MG63 (cell line): ENCODE results near the gene PSMD13. TPM values are rescaled to one million over a fixed set of nuclear protein-coding genes. Genes with fewer than 3 reads are reported as not detected.
"Not testable (repeated sequence)": the region's sequence is repeated elsewhere in the genome, so short reads cannot be mapped to it uniquely, and the experiment has no call there.

Experiments used
- DNase-seq: peaks from one replicate; pipeline ENCODE4 v3.0.0-alpha.2; 2020
- H3K27me3 ChIP-seq: fragments of 250-450 bp; sonication (Bioruptor Pico); 2 replicates; pipeline ENCODE4 v1.5.1; 2020; ENCODE audit warnings: mild to moderate bottlenecking, moderate library complexity
- H3K36me3 ChIP-seq: fragments of 250-450 bp; sonication (Bioruptor Pico); 2 replicates; pipeline ENCODE4 v1.5.1; 2020; ENCODE audit warnings: mild to moderate bottlenecking, moderate library complexity
- H3K4me3 ChIP-seq: fragments of 250-450 bp; sonication (Bioruptor Pico); 2 replicates; pipeline ENCODE4 v1.5.1; 2020; ENCODE audit warnings: mild to moderate bottlenecking, moderate library complexity
- H3K9me3 ChIP-seq: fragments of 250-450 bp; sonication (Bioruptor Pico); 2 replicates; pipeline ENCODE4 v1.5.1; 2020; ENCODE audit warnings: mild to moderate bottlenecking, moderate library complexity
- total RNA-seq: library from RNA; depleted of rRNA; stranded (reverse); fragments of >200 nt; shearing (Covaris generic); gene quantifications from 2 replicates; pipeline ENCODE4 v1.2.3, GENCODE V29; 2014; ENCODE audit warnings: low replicate concordance; rRNA removed

The PSMD13 gene
- 219 and 287 TPM in 2 replicates for total RNA-seq

GRCh38 chr11:236774-237767 lies at the start of gene PSMD13:
Gene PSMD13, plus strand, starts transcription at chr11:236976. Its CDS starts 74 bp downstream, at chr11:237050.
- H3K27me3 ChIP-seq: no peaks in the 10 kb centered on the region
- peaks cover 45% of the 10 kb centered on the region for H3K36me3 ChIP-seq
- DNase-seq: peak; percentile 91
- H3K9me3 ChIP-seq: no peaks in the 10 kb centered on the region
- peak within 1 kb of the TSS; percentile 97 for H3K4me3 ChIP-seq

GRCh38 chr11:189200-189783 lies 47.5 kb upstream of the PSMD13 start:
- not testable (repeated sequence) for H3K4me3 ChIP-seq, DNase-seq, H3K9me3 ChIP-seq, H3K27me3 ChIP-seq, H3K36me3 ChIP-seq

- not testable (repeated sequence) for H3K36me3 ChIP-seq, H3K27me3 ChIP-seq, H3K9me3 ChIP-seq, H3K4me3 ChIP-seq
- DNase-seq: peak; percentile 64
These were observed 46.9 kb upstream of the PSMD13 start for GRCh38 chr11:189843-190311.

- not testable (repeated sequence) for H3K9me3 ChIP-seq, H3K27me3 ChIP-seq, H3K36me3 ChIP-seq, DNase-seq, H3K4me3 ChIP-seq
These were observed 46.2 kb upstream of the PSMD13 start for GRCh38 chr11:190546-190945.

GRCh38 chr11:191490-192478 lies 45.0 kb upstream of the PSMD13 start:
- peak; percentile 41 for DNase-seq
- H3K36me3 ChIP-seq, H3K27me3 ChIP-seq, H3K9me3 ChIP-seq, H3K4me3 ChIP-seq: not testable (repeated sequence)

- H3K27me3 ChIP-seq, H3K36me3 ChIP-seq, H3K4me3 ChIP-seq, DNase-seq, H3K9me3 ChIP-seq: not testable (repeated sequence)
These were observed 44.1 kb upstream of the PSMD13 start, which contains the start of gene SCGB1C1 for GRCh38 chr11:192674-193128. Gene SCGB1C1, plus strand, starts transcription at chr11:193078. Its CDS starts 22 bp downstream, at chr11:193100.

- not testable (repeated sequence) for H3K27me3 ChIP-seq, DNase-seq, H3K36me3 ChIP-seq, H3K4me3 ChIP-seq, H3K9me3 ChIP-seq
These were observed 43.3 kb upstream of the PSMD13 start for GRCh38 chr11:193481-193880.

- DNase-seq: no peak
- no peaks in the 10 kb centered on the region for H3K9me3 ChIP-seq
- H3K4me3 ChIP-seq: no peak overlapping the region
- peaks cover 14% of the 10 kb centered on the region for H3K36me3 ChIP-seq
- no peaks in the 10 kb centered on the region for H3K27me3 ChIP-seq
These were observed 39.7 kb upstream of the PSMD13 start for GRCh38 chr11:196786-197731.

GRCh38 chr11:197741-198235 lies 39.0 kb upstream of the PSMD13 start:
- DNase-seq: no peak
- H3K36me3 ChIP-seq: peaks cover 21% of the 10 kb centered on the region
- no peaks in the 10 kb centered on the region for H3K27me3 ChIP-seq
- H3K9me3 ChIP-seq: no peaks in the 10 kb centered on the region
- no peak overlapping the region for H3K4me3 ChIP-seq

- H3K27me3 ChIP-seq: no peaks in the 10 kb centered on the region
- peaks cover 26% of the 10 kb centered on the region for H3K36me3 ChIP-seq
- DNase-seq: no peak
- H3K9me3 ChIP-seq: no peaks in the 10 kb centered on the region
- H3K4me3 ChIP-seq: no peak overlapping the region
These were observed 38.5 kb upstream of the PSMD13 start for GRCh38 chr11:198236-198806.

GRCh38 chr11:199004-199581 lies 37.7 kb upstream of the PSMD13 start:
- Histone ChIP-seq H3K9me3 (no peaks in the 10 kb centered on the region), H3K36me3 (peaks cover 34% of the 10 kb centered on the region), H3K27me3 (no peaks in the 10 kb centered on the region), H3K4me3 (no peak overlapping the region)
- DNase-seq: no peak

- Histone ChIP-seq H3K9me3 (no peaks in the 10 kb centered on the region), H3K36me3 (peaks cover 41% of the 10 kb centered on the region), H3K4me3 (no peak overlapping the region), H3K27me3 (no peaks in the 10 kb centered on the region)
- no peak for DNase-seq
These were observed 37.0 kb upstream of the PSMD13 start for GRCh38 chr11:199782-200181.

GRCh38 chr11:200224-201003 lies 36.4 kb upstream of the PSMD13 start:
- Histone ChIP-seq H3K4me3 (no peak overlapping the region), H3K9me3 (no peaks in the 10 kb centered on the region), H3K36me3 (peaks cover 47% of the 10 kb centered on the region), H3K27me3 (no peaks in the 10 kb centered on the region)
- no peak for DNase-seq

- Histone ChIP-seq H3K36me3 (peaks cover 63% of the 10 kb centered on the region), H3K9me3 (no peaks in the 10 kb centered on the region), H3K27me3 (no peaks in the 10 kb centered on the region), H3K4me3 (no peak overlapping the region)
- no peak for DNase-seq
These were observed 34.8 kb upstream of the PSMD13 start for GRCh38 chr11:201966-202365.
